SU-DHL-6 (cell line): ENCODE results near the gene FHAD1.

ENCODE experiments used
- EZH2phosphoT487 ChIP-seq: fragments of 200-600 bp; sonication (generic), shearing (Covaris generic); conservative IDR thresholded peaks from 2 replicates; pipeline ENCODE4 v1.6.1; 2018; ENCODE audit warnings: mild to moderate bottlenecking, antibody characterized with exemption, low read length, moderate library complexity, mixed read lengths
- TF ChIP-seq, protein P1 (sequence below): fragments of 200-600 bp; sonication (generic); IDR thresholded peaks from one replicate; pipeline ENCODE4 v1.5.1; 2017; ENCODE audit warnings: antibody characterized with exemption, mild to moderate bottlenecking, low read length, moderate library complexity; ENCODE audit not compliant: insufficient read depth, poor library complexity, severe bottlenecking

DNA sequence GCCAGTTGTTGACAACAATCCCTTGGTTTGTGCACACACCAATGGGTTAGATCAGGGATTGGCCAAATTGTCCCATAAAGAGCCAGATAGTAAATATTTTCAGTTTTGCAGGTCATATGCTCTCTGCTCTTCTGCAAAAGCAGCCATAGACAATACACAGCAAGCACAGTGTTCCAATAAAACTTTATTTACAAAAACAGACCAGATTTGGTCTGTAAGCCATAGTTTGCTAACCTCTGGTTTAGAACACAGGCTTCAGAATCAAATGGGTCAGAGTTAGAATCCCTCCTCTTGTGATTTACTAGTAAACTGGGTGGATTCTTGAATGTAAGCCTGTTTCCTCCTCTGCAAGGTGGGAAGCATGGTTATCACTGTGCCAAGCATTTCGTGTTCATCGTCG is 97.4 kb downstream of the FHAD1 start:
- TF ChIP-seq, protein P1, sequence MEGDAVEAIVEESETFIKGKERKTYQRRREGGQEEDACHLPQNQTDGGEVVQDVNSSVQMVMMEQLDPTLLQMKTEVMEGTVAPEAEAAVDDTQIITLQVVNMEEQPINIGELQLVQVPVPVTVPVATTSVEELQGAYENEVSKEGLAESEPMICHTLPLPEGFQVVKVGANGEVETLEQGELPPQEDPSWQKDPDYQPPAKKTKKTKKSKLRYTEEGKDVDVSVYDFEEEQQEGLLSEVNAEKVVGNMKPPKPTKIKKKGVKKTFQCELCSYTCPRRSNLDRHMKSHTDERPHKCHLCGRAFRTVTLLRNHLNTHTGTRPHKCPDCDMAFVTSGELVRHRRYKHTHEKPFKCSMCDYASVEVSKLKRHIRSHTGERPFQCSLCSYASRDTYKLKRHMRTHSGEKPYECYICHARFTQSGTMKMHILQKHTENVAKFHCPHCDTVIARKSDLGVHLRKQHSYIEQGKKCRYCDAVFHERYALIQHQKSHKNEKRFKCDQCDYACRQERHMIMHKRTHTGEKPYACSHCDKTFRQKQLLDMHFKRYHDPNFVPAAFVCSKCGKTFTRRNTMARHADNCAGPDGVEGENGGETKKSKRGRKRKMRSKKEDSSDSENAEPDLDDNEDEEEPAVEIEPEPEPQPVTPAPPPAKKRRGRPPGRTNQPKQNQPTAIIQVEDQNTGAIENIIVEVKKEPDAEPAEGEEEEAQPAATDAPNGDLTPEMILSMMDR, result no peak
- no peak for TF ChIP-seq EZH2phosphoT487
